CD4-positive, alpha-beta T cell treated with Interferon gamma for 1 hour (primary cell): Measurements from ENCODE around the gene DNAJC6.
"Not testable (repeated sequence)": the region's sequence is repeated elsewhere in the genome, so short reads cannot be mapped to it uniquely, and the experiment has no call there.

Experiments
- DNase-seq: peaks from one replicate; pipeline ENCODE4 v3.0.0-alpha.2; 2020

The DNAJC6 gene

GRCh38 chr1:65309304-65310077 is at the start of gene DNAJC6:
Gene DNAJC6, plus strand, starts transcription at chr1:65309543. Its CDS starts 203 bp downstream, at chr1:65309746.
- DNase-seq = peak; percentile 8

- DNase-seq = no peak
These were observed 49.5 kb upstream of the DNAJC6 start for GRCh38 chr1:65259816-65260215.

- no peak for DNase-seq
These were observed 48.4 kb upstream of the DNAJC6 start for GRCh38 chr1:65260851-65261473.

- DNase-seq = no peak
These were observed 46.1 kb upstream of the DNAJC6 start for GRCh38 chr1:65263286-65263685.

- no peak for DNase-seq
These were observed 45.0 kb upstream of the DNAJC6 start for GRCh38 chr1:65264197-65264929.

GRCh38 chr1:65265296-65265650 is 44.1 kb upstream of the DNAJC6 start:
- no peak for DNase-seq

GRCh38 chr1:65265651-65266351 is 43.5 kb upstream of the DNAJC6 start:
- DNase-seq = peak; percentile 12

- no peak for DNase-seq
These were observed 42.9 kb upstream of the DNAJC6 start for GRCh38 chr1:65266476-65266875.

- DNase-seq = no peak
These were observed 42.1 kb upstream of the DNAJC6 start for GRCh38 chr1:65267271-65267670.

GRCh38 chr1:65267683-65268082 is 41.7 kb upstream of the DNAJC6 start:
- no peak for DNase-seq

- DNase-seq = no peak
These were observed 39.7 kb upstream of the DNAJC6 start for GRCh38 chr1:65269612-65270011.

- no peak for DNase-seq
These were observed 33.0 kb upstream of the DNAJC6 start for GRCh38 chr1:65276197-65276939.

- DNase-seq = no peak
These were observed 31.6 kb upstream of the DNAJC6 start for GRCh38 chr1:65277605-65278347.

GRCh38 chr1:65278376-65279069 is 30.8 kb upstream of the DNAJC6 start:
- DNase-seq = no peak

- no peak for DNase-seq
These were observed 30.1 kb upstream of the DNAJC6 start for GRCh38 chr1:65279070-65279779.

GRCh38 chr1:65281846-65282245 is 27.5 kb upstream of the DNAJC6 start:
- DNase-seq = no peak

- DNase-seq = no peak
These were observed 25.1 kb upstream of the DNAJC6 start for GRCh38 chr1:65284229-65284628.

GRCh38 chr1:65289449-65289848 is 19.9 kb upstream of the DNAJC6 start:
- no peak for DNase-seq

- DNase-seq = not testable (repeated sequence)
These were observed 17.5 kb upstream of the DNAJC6 start for GRCh38 chr1:65291818-65292217.

- DNase-seq = no peak
These were observed 16.3 kb upstream of the DNAJC6 start for GRCh38 chr1:65292861-65293593.
